GM19351 (cell line): ENCODE data around the gene PLA2G4F.

Source experiments
- ATAC-seq: cut with Tn5 transposase; IDR thresholded peaks from one replicate; pipeline ENCODE4 v1.9.1; 2021; ENCODE audit warnings: mild to moderate bottlenecking, moderate library complexity; ENCODE audit not compliant: unreplicated experiment

The PLA2G4F gene

GRCh38 chr15:42156243-42156922 is at the start of gene PLA2G4F:
TSS of gene PLA2G4F (minus strand) at chr15:42156636. CDS start at chr15:42156549, 87 bp downstream.
- no peak for ATAC-seq

GRCh38 chr15:42203891-42204290 is 47.5 kb upstream of the PLA2G4F start:
- ATAC-seq = no peak

GRCh38 chr15:42202653-42203052 is 46.2 kb upstream of the PLA2G4F start:
- no peak for ATAC-seq

GRCh38 chr15:42201801-42202200 is 45.4 kb upstream of the PLA2G4F start:
- ATAC-seq = no peak

GRCh38 chr15:42199126-42199525 is 42.7 kb upstream of the PLA2G4F start:
- ATAC-seq = no peak

GRCh38 chr15:42198516-42198915 is 42.1 kb upstream of the PLA2G4F start:
- ATAC-seq = no peak

GRCh38 chr15:42194513-42194912 is 38.1 kb upstream of the PLA2G4F start:
- ATAC-seq = no peak

GRCh38 chr15:42193383-42193782 is 36.9 kb upstream of the PLA2G4F start:
- ATAC-seq = no peak

GRCh38 chr15:42191610-42192346 is 35.3 kb upstream of the PLA2G4F start:
- ATAC-seq = no peak

GRCh38 chr15:42190370-42190769 is 33.9 kb upstream of the PLA2G4F start:
- no peak for ATAC-seq

GRCh38 chr15:42185801-42186200 is 29.4 kb upstream of the PLA2G4F start:
- no peak for ATAC-seq

- ATAC-seq = no peak
Measured at GRCh38 chr15:42184736-42185135, 28.3 kb upstream of the PLA2G4F start.

GRCh38 chr15:42184296-42184695 is 27.9 kb upstream of the PLA2G4F start:
- ATAC-seq = no peak

GRCh38 chr15:42182961-42183360 is 26.5 kb upstream of the PLA2G4F start:
- no peak for ATAC-seq

- no peak for ATAC-seq
Measured at GRCh38 chr15:42182328-42182886, 26.0 kb upstream of the PLA2G4F start.

GRCh38 chr15:42178056-42178455 is 21.6 kb upstream of the PLA2G4F start:
- no peak for ATAC-seq

- no peak for ATAC-seq
Measured at GRCh38 chr15:42175671-42176070, 19.2 kb upstream of the PLA2G4F start.

GRCh38 chr15:42172475-42172874 is 16.0 kb upstream of the PLA2G4F start:
- ATAC-seq = no peak

- no peak for ATAC-seq
Measured at GRCh38 chr15:42171795-42172194, 15.4 kb upstream of the PLA2G4F start.

- no peak for ATAC-seq
Measured at GRCh38 chr15:42171122-42171521, 14.7 kb upstream of the PLA2G4F start.

GRCh38 chr15:42166225-42166940 is 9.9 kb upstream of the PLA2G4F start:
- no peak for ATAC-seq
